GM12878 (cell line): ENCODE data around the gene IFNGR2.

Experiments
- BCL11A ChIP-seq: IDR thresholded peaks from 2 replicates; pipeline ENCODE4 v1.6.1; 2011; ENCODE audit warnings: low read depth, low read length
- CBX5 ChIP-seq: sonication (generic); IDR thresholded peaks from 2 replicates; pipeline ENCODE4 v1.6.1; 2016; ENCODE audit warnings: low read depth, moderate library complexity, mild to moderate bottlenecking, inconsistent platforms
- CHD1 ChIP-seq: IDR thresholded peaks from 2 replicates; pipeline ENCODE4 v1.6.1; 2012; ENCODE audit warnings: low read depth, low read length, improper control_type of control experiment
- NFYB ChIP-seq: IDR thresholded peaks from 2 replicates; pipeline ENCODE4 v1.6.1; 2011; ENCODE audit warnings: low read depth, mild to moderate bottlenecking, low read length, improper control_type of control experiment, moderate library complexity; ENCODE audit not compliant: insufficient read depth
- NRF1 ChIP-seq: conservative IDR thresholded peaks from 2 replicates; pipeline ENCODE4 v1.6.1; 2011; ENCODE audit warnings: mild to moderate bottlenecking, low read depth, low read length, improper control_type of control experiment
- POLR2AphosphoS5 ChIP-seq: IDR thresholded peaks from 2 replicates; pipeline ENCODE4 v1.6.1; 2011; ENCODE audit warnings: mild to moderate bottlenecking, low read length, inconsistent platforms
- RAD51 ChIP-seq: fragments of 450-650 bp; IDR thresholded peaks from 2 replicates; pipeline ENCODE4 v1.6.1; 2016; ENCODE audit warnings: moderate library complexity, mild to moderate bottlenecking, inconsistent platforms
- STAT3 ChIP-seq: IDR thresholded peaks from 2 replicates; pipeline ENCODE4 v1.6.1; 2011; ENCODE audit warnings: low read depth, low read length, improper control_type of control experiment
- ZSCAN29 ChIP-seq: fragments of 450-650 bp; IDR thresholded peaks from 2 replicates; pipeline ENCODE4 v1.6.1; 2017; ENCODE audit warnings: mild to moderate bottlenecking, moderate library complexity
- TF ChIP-seq, protein P1 (sequence below), 3 experiments: IDR thresholded peaks in 2 of 3; conservative IDR thresholded peaks in 1 of 3; 2 replicates each; pipeline ENCODE4 v1.5.1; 2011; ENCODE audit warnings: low read depth in 3 of 3, low read length in 3 of 3, mild to moderate bottlenecking in 3 of 3, control low read depth in 2 of 3, moderate library complexity in 2 of 3, inconsistent platforms in 1 of 3, mixed read lengths in 1 of 3; ENCODE audit not compliant: control insufficient read depth in 2 of 3, insufficient read depth in 1 of 3; ENCODE audit errors: extremely low read depth in 1 of 3
- TF ChIP-seq, protein P2 (sequence below): IDR thresholded peaks from 2 replicates; pipeline ENCODE4 v1.6.1; 2011; ENCODE audit warnings: low read depth, mild to moderate bottlenecking, low read length, moderate library complexity, borderline replicate concordance; ENCODE audit errors: extremely low read depth
- TF ChIP-seq, protein P3 (sequence below): IDR thresholded peaks from 2 replicates; pipeline ENCODE4 v1.6.1; 2012; ENCODE audit warnings: low read length, inconsistent platforms

DNA sequence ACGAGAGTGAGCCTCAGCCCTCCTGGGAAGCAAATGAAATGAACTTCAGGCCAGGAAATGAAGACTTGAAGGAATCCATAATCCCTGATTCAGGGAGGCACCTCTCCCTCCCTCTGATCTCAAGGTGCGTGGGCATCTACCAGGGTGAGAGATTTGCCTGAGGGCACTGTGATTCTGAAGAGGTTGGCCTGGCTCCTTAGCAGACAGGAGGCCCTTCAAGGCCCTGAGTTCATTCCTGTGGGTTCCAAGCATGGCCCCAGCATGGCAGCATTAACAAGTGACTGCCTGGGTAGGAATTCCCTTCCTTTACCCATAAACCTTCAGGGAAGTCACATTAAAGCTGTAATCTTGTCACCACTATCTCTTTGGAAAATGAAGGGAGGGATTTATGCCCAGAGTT is 29.8 kb upstream of the IFNGR2 start:
- TF ChIP-seq, protein P1, sequence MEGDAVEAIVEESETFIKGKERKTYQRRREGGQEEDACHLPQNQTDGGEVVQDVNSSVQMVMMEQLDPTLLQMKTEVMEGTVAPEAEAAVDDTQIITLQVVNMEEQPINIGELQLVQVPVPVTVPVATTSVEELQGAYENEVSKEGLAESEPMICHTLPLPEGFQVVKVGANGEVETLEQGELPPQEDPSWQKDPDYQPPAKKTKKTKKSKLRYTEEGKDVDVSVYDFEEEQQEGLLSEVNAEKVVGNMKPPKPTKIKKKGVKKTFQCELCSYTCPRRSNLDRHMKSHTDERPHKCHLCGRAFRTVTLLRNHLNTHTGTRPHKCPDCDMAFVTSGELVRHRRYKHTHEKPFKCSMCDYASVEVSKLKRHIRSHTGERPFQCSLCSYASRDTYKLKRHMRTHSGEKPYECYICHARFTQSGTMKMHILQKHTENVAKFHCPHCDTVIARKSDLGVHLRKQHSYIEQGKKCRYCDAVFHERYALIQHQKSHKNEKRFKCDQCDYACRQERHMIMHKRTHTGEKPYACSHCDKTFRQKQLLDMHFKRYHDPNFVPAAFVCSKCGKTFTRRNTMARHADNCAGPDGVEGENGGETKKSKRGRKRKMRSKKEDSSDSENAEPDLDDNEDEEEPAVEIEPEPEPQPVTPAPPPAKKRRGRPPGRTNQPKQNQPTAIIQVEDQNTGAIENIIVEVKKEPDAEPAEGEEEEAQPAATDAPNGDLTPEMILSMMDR (IDR thresholded peaks at IDR 0.05 in 2 of 3, conservative IDR thresholded peaks at IDR 0.05 in 1 of 3; ENCODE audit: control insufficient read depth in 2 of 3, extremely low read depth in 1 of 3, insufficient read depth in 1 of 3, low read depth in 3 of 3, low read length in 3 of 3) = no peak
- TF ChIP-seq RAD51 (no peak), NRF1 (no peak), POLR2AphosphoS5 (no peak), CHD1 (no peak), ZSCAN29 (no peak), STAT3 (no peak), CBX5 (no peak), NFYB (no peak), BCL11A (no peak)
- TF ChIP-seq, protein P2, sequence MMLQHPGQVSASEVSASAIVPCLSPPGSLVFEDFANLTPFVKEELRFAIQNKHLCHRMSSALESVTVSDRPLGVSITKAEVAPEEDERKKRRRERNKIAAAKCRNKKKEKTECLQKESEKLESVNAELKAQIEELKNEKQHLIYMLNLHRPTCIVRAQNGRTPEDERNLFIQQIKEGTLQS = no peak
- TF ChIP-seq, protein P3, sequence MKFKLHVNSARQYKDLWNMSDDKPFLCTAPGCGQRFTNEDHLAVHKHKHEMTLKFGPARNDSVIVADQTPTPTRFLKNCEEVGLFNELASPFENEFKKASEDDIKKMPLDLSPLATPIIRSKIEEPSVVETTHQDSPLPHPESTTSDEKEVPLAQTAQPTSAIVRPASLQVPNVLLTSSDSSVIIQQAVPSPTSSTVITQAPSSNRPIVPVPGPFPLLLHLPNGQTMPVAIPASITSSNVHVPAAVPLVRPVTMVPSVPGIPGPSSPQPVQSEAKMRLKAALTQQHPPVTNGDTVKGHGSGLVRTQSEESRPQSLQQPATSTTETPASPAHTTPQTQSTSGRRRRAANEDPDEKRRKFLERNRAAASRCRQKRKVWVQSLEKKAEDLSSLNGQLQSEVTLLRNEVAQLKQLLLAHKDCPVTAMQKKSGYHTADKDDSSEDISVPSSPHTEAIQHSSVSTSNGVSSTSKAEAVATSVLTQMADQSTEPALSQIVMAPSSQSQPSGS = no peak
